ENCODE data around the gene CPXM2.

GRCh38 chr10:123787566-123787965, 104.0 kb downstream of the CPXM2 start:
- TF ChIP-seq, protein P1, sequence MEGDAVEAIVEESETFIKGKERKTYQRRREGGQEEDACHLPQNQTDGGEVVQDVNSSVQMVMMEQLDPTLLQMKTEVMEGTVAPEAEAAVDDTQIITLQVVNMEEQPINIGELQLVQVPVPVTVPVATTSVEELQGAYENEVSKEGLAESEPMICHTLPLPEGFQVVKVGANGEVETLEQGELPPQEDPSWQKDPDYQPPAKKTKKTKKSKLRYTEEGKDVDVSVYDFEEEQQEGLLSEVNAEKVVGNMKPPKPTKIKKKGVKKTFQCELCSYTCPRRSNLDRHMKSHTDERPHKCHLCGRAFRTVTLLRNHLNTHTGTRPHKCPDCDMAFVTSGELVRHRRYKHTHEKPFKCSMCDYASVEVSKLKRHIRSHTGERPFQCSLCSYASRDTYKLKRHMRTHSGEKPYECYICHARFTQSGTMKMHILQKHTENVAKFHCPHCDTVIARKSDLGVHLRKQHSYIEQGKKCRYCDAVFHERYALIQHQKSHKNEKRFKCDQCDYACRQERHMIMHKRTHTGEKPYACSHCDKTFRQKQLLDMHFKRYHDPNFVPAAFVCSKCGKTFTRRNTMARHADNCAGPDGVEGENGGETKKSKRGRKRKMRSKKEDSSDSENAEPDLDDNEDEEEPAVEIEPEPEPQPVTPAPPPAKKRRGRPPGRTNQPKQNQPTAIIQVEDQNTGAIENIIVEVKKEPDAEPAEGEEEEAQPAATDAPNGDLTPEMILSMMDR (IDR thresholded peaks at IDR 0.05) = no peak
- TF ChIP-seq POLR2A (IDR thresholded peaks at IDR 0.05) = no peak

Measured in uterus (tissue), 2 donors.